HG02759 (cell line): Measurements from ENCODE around the gene NAA60.
"Not testable (repeated sequence)": the region's sequence is repeated elsewhere in the genome, so short reads cannot be mapped to it uniquely, and the experiment has no call there.

Source experiments
- ATAC-seq: cut with Tn5 transposase; IDR thresholded peaks from one replicate; pipeline ENCODE4 v1.9.1; 2021; ENCODE audit warnings: mild to moderate bottlenecking, moderate library complexity; ENCODE audit not compliant: unreplicated experiment

NAA60 gene

GRCh38 chr16:3481696-3482658, 38.5 kb downstream of the NAA60 start:
- no peak for ATAC-seq

GRCh38 chr16:3482659-3483241, 39.3 kb downstream of the NAA60 start:
- no peak for ATAC-seq

GRCh38 chr16:3484318-3485096, 41.0 kb downstream of the NAA60 start:
- ATAC-seq, result no peak

DNA sequence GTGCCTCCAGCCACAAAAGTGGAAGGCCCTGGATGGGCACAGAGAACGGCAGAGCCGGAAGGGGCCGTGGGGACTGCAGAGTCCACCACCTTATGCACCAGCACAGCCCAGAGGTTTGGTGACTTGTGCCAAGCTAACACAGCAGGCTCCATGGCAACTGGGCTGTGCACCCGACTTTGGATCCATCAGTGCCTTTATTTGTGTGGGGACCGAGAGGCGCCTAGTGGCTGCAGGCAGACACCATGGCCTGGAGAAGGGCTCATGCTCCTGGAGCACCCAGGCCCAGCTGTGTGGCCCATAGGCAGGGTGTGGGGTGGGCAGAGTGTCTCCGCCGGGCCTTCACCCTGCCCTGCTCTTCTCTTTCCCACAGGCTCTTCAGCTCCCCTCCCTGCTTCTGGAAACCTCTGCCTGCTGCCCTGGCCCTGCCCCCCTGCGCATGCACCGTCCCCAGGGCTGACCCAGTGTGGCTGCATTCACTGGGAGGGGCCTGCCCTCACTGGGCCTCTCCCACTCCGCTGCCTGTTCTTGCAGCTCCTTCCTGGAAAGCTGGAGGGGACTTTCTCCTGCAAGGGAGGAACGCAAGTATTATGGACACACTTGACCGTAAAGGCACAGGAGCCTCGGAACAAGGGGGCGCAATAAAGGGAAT, 41.7 kb downstream of the NAA60 start:
- ATAC-seq, result no peak

DNA sequence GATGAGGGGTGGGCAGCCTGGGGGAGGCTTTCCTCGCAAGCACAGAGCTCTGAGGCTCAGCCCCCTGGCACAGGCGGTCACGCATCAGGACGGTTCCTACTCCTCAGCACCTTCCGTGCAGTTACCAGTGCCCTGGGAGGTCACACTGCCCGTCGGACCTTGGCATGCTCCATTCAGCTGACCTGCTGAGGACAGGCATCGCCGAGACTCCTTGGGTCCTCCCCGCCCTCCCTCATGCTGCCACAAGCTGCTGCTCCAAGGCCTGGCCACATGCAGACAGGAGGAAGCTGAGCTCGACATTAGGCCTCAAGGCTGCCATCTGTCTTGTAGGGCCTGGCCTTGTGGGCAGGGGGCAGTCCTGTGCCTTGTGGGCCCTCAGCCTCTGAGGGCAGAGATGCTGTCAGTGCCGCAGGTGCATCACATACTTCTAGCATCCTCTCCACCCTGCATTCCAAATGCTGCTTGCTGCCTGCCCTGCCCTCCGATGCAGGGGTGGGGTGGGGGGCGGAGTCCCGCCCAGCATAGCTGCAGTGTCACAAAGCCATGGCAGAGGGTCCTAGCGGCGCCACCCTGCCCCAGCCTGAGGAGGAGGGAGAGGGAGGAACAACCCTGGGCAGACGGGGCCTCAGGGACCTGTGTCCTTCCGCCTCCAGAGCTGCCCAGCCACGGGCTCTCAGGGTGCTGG, 42.5 kb downstream of the NAA60 start:
- no peak for ATAC-seq

GRCh38 chr16:3486506-3487215, 43.2 kb downstream of the NAA60 start:
- no peak for ATAC-seq

- ATAC-seq, result no peak
Observed at GRCh38 chr16:3487521-3488410, 44.3 kb downstream of the NAA60 start.

DNA sequence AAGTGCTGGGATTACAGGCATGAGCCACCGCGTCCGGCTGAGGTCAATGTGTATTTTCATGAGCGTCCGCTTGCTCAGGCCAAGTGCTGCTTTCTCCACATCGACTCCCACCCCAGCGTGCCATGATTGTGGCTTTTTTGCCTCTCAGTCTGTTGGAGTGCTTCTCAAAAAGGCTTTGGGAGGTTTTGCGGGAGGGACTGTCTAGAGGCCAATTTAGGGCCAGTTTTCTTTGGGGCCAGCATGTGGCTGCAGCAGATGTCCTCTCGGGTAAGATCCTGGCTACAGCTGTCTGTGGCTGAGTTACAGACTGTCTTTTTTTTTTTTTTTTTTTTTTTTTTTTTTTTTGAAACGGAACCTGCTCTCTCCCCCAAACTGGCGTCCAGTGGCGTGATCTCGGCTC, 45.3 kb downstream of the NAA60 start:
- no peak for ATAC-seq

DNA sequence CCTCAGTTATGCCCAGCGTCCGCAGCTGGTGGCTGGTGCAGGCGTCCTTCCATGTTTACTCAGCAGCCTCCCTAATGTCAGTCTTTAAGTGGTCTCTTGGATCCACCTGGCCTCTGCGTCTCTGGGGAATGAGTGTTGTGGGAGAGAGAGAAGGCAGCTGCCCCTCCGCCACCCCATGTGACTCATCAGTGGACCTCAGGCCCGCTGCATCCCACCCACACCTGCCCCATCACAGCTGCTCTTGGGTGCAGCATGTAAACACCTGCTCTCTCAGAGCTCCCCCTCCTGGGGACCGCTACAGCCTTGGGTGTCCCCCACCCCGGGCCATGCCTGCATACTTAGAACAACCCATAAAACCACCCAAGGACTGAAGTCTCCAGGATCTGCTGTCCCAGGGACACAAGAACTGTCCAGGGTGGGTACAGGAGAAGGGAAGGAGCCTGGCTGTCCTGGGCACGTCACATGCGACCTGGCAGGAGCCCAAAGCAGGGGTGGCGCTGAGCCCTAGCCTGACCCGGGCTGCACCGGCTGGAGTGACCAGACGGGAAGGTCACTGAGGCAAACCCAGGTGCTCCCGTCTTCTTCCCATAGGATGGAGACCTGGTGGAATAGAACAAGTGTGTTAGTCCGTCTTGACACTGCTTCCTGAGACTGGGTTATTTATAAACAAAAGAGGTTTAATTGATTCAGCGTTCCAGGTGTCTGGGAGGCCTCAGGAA, 47.6 kb downstream of the NAA60 start:
- no peak for ATAC-seq

- ATAC-seq, result no peak
Observed at GRCh38 chr16:3492356-3492755, 48.9 kb downstream of the NAA60 start.

DNA sequence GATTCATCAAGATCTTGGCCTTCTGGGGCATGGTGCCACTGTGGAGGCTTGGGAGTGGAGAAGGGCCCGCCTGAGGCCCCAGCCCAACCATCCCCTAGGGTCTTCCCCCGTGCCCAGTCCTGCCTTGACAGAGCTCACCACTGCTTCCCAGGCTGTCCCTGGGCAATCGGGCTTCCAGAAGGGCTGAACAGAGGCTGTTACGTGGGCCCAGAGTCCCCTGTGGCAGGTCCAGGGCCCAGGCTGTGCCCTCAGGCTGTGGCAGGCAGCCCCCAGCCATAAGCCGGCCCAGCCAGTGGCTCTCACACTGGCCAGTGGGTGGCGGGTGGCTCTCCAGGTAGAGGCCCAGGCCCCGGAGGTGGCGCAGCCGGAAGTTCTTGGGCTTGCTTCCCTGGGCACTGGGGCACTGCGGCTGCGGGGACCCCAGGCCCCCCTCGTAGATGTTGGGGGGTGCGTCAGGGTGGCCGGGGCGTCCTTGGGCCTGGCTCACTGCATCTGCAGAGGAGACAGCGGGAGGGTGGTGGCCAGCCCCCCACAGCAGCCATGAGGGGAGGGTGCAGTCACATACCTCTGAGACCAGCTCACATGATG, 51.0 kb downstream of the NAA60 start:
- no peak for ATAC-seq

- no peak for ATAC-seq
Observed at GRCh38 chr16:3495176-3495575, 51.7 kb downstream of the NAA60 start, which contains the start of gene C16orf90. TSS of gene C16orf90 (minus strand) at chr16:3495489. CDS start at chr16:3495421, 68 bp downstream.

DNA sequence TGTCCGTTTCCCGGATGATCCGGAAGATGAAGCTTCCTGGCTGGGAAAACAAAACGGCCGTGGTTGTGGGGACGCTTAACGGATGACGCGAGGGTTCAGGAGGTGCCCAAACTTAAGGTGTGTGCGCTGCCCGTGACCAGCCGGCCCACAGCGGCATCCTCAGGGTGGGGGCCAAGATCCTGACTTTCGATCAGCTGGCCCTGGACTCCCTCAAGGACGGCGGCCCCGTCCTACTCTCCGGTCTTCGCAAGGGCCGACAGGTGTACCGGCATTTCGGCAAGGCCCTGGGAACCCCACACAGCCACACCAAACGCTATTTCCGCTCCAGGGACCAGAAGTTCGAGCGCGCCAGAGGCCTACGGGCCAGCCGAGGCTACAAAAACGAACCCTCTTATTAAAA, 52.9 kb downstream of the NAA60 start:
- no peak for ATAC-seq

GRCh38 chr16:3497771-3498170, 54.3 kb downstream of the NAA60 start:
- ATAC-seq, result no peak

GRCh38 chr16:3498988-3499387, 55.5 kb downstream of the NAA60 start:
- no peak for ATAC-seq

DNA sequence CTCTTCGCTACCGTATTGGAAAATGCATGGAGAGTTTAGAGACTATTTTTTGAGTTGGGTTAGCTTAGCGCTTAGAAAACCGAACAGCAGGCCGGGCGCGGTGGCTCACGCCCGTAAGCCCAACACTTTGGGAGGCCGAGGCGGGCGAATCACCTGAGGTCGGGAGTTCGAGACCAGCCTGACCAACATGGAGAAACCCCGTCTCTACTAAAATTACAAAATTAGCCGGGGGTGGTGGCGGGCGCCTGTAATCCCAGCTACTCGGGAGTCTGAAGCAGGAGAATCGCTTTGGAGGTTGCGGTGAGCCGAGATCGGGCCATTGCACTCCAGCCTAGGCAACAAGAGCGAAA, 57.9 kb downstream of the NAA60 start:
- ATAC-seq, result not testable (repeated sequence)

DNA sequence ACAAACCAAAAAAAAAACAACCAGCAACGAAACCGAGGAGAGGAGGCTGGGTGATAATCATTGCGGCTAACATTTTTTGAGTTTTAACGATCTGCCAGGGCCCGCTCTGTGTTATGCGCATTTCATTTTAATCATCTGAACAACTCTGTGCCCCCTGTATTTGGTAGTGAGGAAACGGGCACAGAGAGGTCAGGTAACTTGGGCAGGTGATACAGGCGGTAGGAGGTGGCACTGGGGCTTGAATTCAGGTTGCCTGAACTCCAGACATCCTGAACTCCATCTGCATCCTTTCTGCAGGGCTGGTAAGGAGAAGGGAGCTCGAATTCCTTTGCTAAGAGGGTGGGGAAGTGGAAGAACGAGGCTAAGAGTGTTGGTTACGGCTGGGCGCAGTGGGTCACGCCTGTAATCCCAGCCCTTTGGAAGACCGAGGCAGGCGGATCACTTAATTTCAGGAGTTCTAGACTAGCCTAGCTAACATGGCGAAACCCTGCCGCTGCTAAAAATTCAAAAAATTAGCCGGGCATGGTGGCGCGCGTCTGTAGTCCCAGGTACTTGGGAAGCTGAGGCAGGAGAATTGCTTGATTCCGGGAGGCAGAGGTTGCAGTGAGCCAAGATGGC, 58.4 kb downstream of the NAA60 start:
- no peak for ATAC-seq
